ENCODE results near the gene DDX25. TPM values are rescaled to one million over a fixed set of nuclear protein-coding genes. Genes with fewer than 3 reads are reported as not detected.

DDX25 gene
- total RNA-seq, 2 experiments from 2014 or later, result not detected

DNA sequence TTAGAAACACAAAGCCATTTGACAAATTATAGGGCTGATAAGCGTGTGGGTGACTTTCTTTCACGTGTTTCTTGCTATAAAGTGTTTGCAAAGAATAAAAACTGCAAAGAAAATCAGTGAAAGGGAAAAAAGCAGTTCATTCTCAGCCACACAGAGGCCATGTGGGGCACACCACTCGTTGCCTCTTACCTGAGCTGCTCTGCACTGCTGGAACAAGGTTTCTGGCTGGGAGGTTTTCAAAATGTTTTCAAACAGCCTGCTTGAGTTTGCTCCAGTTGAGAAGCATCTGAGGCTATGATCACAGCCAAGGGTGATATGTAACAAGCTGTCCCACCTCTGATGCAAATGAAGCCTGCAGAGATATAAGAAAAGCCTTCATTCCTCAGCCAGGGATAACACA lies 26.8 kb downstream of the DDX25 start:
- no peak for DNase-seq
- no peaks in the 10 kb centered on the region for H3K36me3 Mint-ChIP-seq (ENCODE audit: low read depth)
- POLR2A ChIA-PET, result no interaction called here
- no peak overlapping the region for H3K4me3 Mint-ChIP-seq
- H3K27me3 Mint-ChIP-seq, result peaks cover 14% of the 10 kb centered on the region
- CTCF ChIA-PET, result interaction anchor here (0.6 to 1.0 kb wide), 2 partner anchors 11 to 1168 kb away, joined by 3 read pairs; no protein-coding TSS in a partner anchor
- H3K27ac Mint-ChIP-seq, result no peak overlapping the region
- peaks cover 2% of the 10 kb centered on the region for H3K4me1 Mint-ChIP-seq
- H3K9me3 Mint-ChIP-seq, result no peaks in the 10 kb centered on the region

- H3K36me3 Mint-ChIP-seq (ENCODE audit: low read depth), result no peaks in the 10 kb centered on the region
- CTCF ChIA-PET, result interaction anchor here (0.6 to 1.3 kb wide), 3 partner anchors 8 to 1168 kb away, joined by 3 read pairs; no protein-coding TSS in a partner anchor
Measured at GRCh38 chr11:125931668-125932067, 27.4 kb downstream of the DDX25 start.

DNA sequence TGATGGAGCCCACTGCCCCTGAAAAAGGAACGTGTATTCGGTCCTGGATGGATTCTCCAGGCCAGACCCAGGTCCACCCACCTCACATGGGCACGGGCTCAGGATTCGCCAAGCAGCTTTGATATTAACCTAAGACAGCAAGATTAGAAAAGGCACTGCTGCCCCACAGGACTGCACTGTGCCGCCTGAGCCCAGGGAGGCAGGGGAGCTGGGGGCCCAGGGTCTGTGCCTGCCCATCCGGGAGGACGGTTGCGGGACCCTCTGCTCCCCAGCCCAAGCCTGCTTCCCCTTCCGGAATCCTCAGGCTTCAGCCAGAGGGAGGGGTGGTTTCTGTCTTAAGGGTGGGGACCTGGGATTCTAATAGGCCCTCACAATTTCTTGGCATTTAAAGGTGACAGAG lies 28.0 kb downstream of the DDX25 start:
- ChIA-PET CTCF (interaction anchor here (1.3 kb wide), 1 partner anchor 9 kb away, joined by 3 read pairs; no protein-coding TSS in a partner anchor), POLR2A (no interaction called here)
- Mint-ChIP-seq H3K27ac (no peak overlapping the region), H3K4me1 (peaks cover 2% of the 10 kb centered on the region), H3K27me3 (peaks cover 5% of the 10 kb centered on the region), H3K9me3 (no peaks in the 10 kb centered on the region), H3K36me3 (ENCODE audit: low read depth) (no peaks in the 10 kb centered on the region), H3K4me3 (no peak overlapping the region)
- DNase-seq, result no peak

More at GRCh38 chr11:125931668-125932067, 27.4 kb downstream of the DDX25 start:
- no peaks in the 10 kb centered on the region for H3K9me3 Mint-ChIP-seq
- DNase-seq, result no peak
- POLR2A ChIA-PET, result no interaction called here
- H3K27me3 Mint-ChIP-seq, result peaks cover 10% of the 10 kb centered on the region
- no peak overlapping the region for H3K4me3 Mint-ChIP-seq
- no peak overlapping the region for H3K27ac Mint-ChIP-seq
- H3K4me1 Mint-ChIP-seq, result peaks cover 2% of the 10 kb centered on the region

DNA sequence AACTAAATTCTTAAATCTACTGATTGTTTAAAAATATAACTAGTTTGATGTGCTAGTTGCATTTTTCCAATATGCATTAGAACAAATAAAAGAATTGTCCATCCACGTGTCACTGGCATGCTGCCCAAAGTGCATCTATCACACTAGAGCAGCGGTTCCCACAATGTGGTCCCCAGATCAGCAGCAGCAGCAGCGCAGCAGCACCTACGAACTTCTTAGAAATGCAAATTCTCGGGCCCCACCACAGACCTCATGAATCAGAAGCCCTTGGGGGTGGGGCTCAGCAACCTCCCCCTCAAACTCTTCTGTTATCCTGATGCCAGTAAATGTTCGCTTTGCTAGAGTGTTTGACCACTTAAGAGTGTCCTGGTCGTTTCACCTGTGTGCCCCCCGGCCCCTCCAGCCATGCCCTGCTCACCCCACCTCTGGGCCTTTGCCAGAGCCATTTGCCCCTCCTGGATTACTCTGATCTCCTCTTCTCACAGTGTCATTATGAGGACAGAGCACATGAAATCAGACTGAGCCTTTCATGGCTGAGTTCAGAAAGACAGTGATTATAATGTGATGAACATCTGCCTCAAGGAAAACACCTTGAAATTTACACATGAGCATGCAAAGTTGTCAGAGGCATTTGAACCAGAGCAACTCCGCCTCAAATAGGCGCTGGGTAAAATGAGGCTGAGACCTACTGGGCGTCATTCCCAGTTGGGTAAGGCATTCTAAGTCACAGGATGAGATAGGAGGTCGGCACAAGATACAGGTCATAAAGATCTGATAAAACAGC lies 28.9 kb downstream of the DDX25 start:
- peaks cover 7% of the 10 kb centered on the region for H3K4me1 Mint-ChIP-seq
- DNase-seq, result no peak
- H3K9me3 Mint-ChIP-seq, result no peaks in the 10 kb centered on the region
- H3K4me3 Mint-ChIP-seq, result no peak overlapping the region
- CTCF ChIA-PET, result interaction anchor here (1.3 kb wide), 1 partner anchor 10 kb away, joined by 3 read pairs; no protein-coding TSS in a partner anchor
- H3K27ac Mint-ChIP-seq, result no peak overlapping the region
- H3K27me3 Mint-ChIP-seq, result peaks cover 5% of the 10 kb centered on the region
- POLR2A ChIA-PET, result no interaction called here
- H3K36me3 Mint-ChIP-seq (ENCODE audit: low read depth), result no peaks in the 10 kb centered on the region

DNA sequence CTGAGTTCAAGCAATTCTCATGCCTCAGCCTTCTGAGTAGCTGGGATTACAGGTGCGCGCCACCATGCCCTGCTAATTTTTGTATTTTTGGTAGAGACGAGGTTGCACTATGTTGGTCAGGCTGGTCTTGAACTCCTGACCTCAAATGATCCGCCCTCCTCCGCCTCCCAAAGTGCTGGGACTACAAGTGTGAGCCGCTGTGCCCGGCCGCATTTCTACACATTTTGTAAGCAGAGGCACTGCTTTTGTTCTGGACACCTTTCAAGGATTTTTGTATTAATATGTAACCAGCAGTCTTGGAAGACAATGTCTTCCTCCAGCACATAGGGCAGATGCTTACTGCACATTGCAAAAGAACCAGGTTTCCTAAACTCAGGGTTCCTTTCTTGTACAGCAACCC lies 30.2 kb downstream of the DDX25 start:
- ChIA-PET POLR2A (no interaction called here), CTCF (no interaction called here)
- Mint-ChIP-seq H3K36me3 (ENCODE audit: low read depth) (no peaks in the 10 kb centered on the region), H3K27ac (no peak overlapping the region), H3K4me3 (no peak overlapping the region), H3K4me1 (peaks cover 14% of the 10 kb centered on the region), H3K27me3 (peaks cover 5% of the 10 kb centered on the region), H3K9me3 (no peaks in the 10 kb centered on the region)
- no peak for DNase-seq

GRCh38 chr11:125935056-125935455 lies 30.7 kb downstream of the DDX25 start:
- no peak for DNase-seq
- H3K9me3 Mint-ChIP-seq, result no peaks in the 10 kb centered on the region
- CTCF ChIA-PET, result no interaction called here
- no peak overlapping the region for H3K27ac Mint-ChIP-seq
- POLR2A ChIA-PET, result no interaction called here
- H3K36me3 Mint-ChIP-seq (ENCODE audit: low read depth), result no peaks in the 10 kb centered on the region
- H3K4me1 Mint-ChIP-seq, result peaks cover 14% of the 10 kb centered on the region
- H3K4me3 Mint-ChIP-seq, result no peak overlapping the region
- peaks cover 5% of the 10 kb centered on the region for H3K27me3 Mint-ChIP-seq

GRCh38 chr11:125935618-125936199 lies 31.4 kb downstream of the DDX25 start:
- peaks cover 14% of the 10 kb centered on the region for H3K4me1 Mint-ChIP-seq
- DNase-seq, result no peak
- CTCF ChIA-PET, result interaction anchor here (1.0 to 1.3 kb wide), 3 partner anchors 7 to 258 kb away, joined by 3 to 5 read pairs (median 3); no protein-coding TSS in a partner anchor
- POLR2A ChIA-PET, result no interaction called here
- no peak overlapping the region for H3K4me3 Mint-ChIP-seq
- no peaks in the 10 kb centered on the region for H3K36me3 Mint-ChIP-seq (ENCODE audit: low read depth)
- H3K27ac Mint-ChIP-seq, result no peak overlapping the region
- H3K27me3 Mint-ChIP-seq, result peaks cover 5% of the 10 kb centered on the region
- no peaks in the 10 kb centered on the region for H3K9me3 Mint-ChIP-seq

DNA sequence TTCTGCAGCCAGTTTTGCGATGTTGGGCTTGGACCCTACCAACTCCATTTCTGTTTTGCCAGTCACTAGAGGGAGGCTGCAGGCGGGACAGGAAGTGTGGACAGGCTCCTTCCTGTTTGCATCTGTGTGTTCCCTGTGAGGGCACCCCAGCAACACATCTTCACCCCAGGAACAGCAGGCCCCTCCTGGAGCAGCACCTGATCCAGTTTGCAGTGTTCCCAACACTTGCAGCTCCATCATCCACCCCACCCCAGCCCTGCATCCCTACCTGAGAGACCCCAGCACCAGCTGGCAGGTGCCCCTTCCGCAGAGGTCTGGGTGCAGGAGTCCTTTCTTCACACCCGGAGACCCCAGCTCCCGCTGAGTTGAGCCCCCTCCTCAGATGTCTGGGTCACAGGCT lies 34.1 kb downstream of the DDX25 start:
- H3K27ac Mint-ChIP-seq, result no peak overlapping the region
- no peaks in the 10 kb centered on the region for H3K9me3 Mint-ChIP-seq
- no peak overlapping the region for H3K4me3 Mint-ChIP-seq
- peaks cover under 1% of the 10 kb centered on the region for H3K27me3 Mint-ChIP-seq
- DNase-seq, result no peak
- CTCF ChIA-PET, result interaction anchor here (0.8 to 7.7 kb wide), 3 partner anchors 9 to 254 kb away, joined by 3 to 75 read pairs (median 8); no protein-coding TSS in a partner anchor
- peaks cover 13% of the 10 kb centered on the region for H3K4me1 Mint-ChIP-seq
- no peaks in the 10 kb centered on the region for H3K36me3 Mint-ChIP-seq (ENCODE audit: low read depth)
- POLR2A ChIA-PET, result interaction anchor here (1.3 kb wide), 1 partner anchor 36 kb away, joined by 4 read pairs; the partner anchor contains the start of gene PUS3

DNA sequence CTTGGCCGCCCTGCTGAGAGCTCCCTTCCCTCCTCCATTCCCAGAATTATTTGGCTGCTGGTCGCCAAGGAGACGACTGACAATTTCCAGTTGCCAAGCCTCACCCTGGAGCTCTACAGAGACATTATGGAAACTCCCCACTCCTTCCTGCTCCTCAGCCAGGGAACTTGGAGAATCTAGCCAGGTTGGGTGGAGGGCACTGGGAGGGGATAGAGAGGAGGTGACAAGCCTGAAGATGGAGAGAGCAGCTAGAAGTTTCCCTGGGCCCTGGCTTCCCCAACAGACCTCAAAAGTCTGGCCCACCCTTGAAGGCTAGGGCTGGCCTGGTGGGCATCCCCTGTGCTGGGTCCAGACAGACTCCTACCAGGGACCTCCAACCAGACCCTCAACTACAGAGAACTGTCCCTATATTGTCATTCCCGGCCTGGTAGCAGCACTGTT lies 34.8 kb downstream of the DDX25 start:
- Mint-ChIP-seq H3K4me3 (no peak overlapping the region), H3K4me1 (peaks cover 13% of the 10 kb centered on the region), H3K27me3 (no peaks in the 10 kb centered on the region), H3K36me3 (ENCODE audit: low read depth) (no peaks in the 10 kb centered on the region), H3K27ac (no peak overlapping the region), H3K9me3 (no peaks in the 10 kb centered on the region)
- ChIA-PET CTCF (interaction anchor here (0.8 to 7.7 kb wide), 3 partner anchors 9 to 253 kb away, joined by 3 to 75 read pairs (median 8); no protein-coding TSS in a partner anchor), POLR2A (interaction anchor here (1.3 kb wide), 1 partner anchor 36 kb away, joined by 4 read pairs; the partner anchor contains the start of gene PUS3)
- DNase-seq, result no peak

GRCh38 chr11:125940145-125940544 lies 35.8 kb downstream of the DDX25 start:
- DNase-seq, result no peak
- Mint-ChIP-seq H3K27ac (no peak overlapping the region), H3K36me3 (ENCODE audit: low read depth) (no peaks in the 10 kb centered on the region), H3K4me1 (peaks cover 13% of the 10 kb centered on the region), H3K27me3 (no peaks in the 10 kb centered on the region), H3K4me3 (no peak overlapping the region), H3K9me3 (no peaks in the 10 kb centered on the region)
- CTCF ChIA-PET, result interaction anchor here (0.7 to 7.7 kb wide), 6 partner anchors 12 to 488 kb away, joined by 3 to 75 read pairs (median 3); no protein-coding TSS in a partner anchor
- POLR2A ChIA-PET, result no interaction called here

GRCh38 chr11:125941267-125941618 lies 36.9 kb downstream of the DDX25 start:
- ChIA-PET POLR2A (no interaction called here), CTCF (interaction anchor here (1.0 to 7.7 kb wide), 6 partner anchors 13 to 489 kb away, joined by 3 to 75 read pairs (median 4); no protein-coding TSS in a partner anchor)
- H3K4me1 Mint-ChIP-seq, result peaks cover 13% of the 10 kb centered on the region
- no peak overlapping the region for H3K27ac Mint-ChIP-seq
- H3K27me3 Mint-ChIP-seq, result no peaks in the 10 kb centered on the region
- no peaks in the 10 kb centered on the region for H3K9me3 Mint-ChIP-seq
- no peak overlapping the region for H3K4me3 Mint-ChIP-seq
- no peaks in the 10 kb centered on the region for H3K36me3 Mint-ChIP-seq (ENCODE audit: low read depth)
- DNase-seq, result no peak

GRCh38 chr11:125941619-125942611 lies 37.6 kb downstream of the DDX25 start:
- no peak overlapping the region for H3K27ac Mint-ChIP-seq
- no peaks in the 10 kb centered on the region for H3K36me3 Mint-ChIP-seq (ENCODE audit: low read depth)
- peaks cover 13% of the 10 kb centered on the region for H3K4me1 Mint-ChIP-seq
- H3K4me3 Mint-ChIP-seq, result no peak overlapping the region
- H3K9me3 Mint-ChIP-seq, result no peaks in the 10 kb centered on the region
- CTCF ChIA-PET, result interaction anchor here (0.8 to 7.7 kb wide), 9 partner anchors 10 to 256 kb away, joined by 3 to 75 read pairs (median 3); no protein-coding TSS in a partner anchor
- H3K27me3 Mint-ChIP-seq, result no peaks in the 10 kb centered on the region
- POLR2A ChIA-PET, result no interaction called here
- peak; percentile 52 for DNase-seq

Measured in activated CD4-positive, alpha-beta memory T cell treated with anti-CD3 and anti-CD28 coated beads, Interleukin-2, amount 10 ng/mL, durations not matched to agents 7 days and 5 days (primary cell).